ENCODE measurements around the gene NBEAL2. TPM values are rescaled to one million over a fixed set of nuclear protein-coding genes. Genes with fewer than 3 reads are reported as not detected.

NBEAL2 gene
- total RNA-seq, 1 donor from 2014 or later = 116 TPM

GRCh38 chr3:47014036-47014435 is 34.6 kb downstream of the NBEAL2 start:
- Histone ChIP-seq H3K27ac (no peak overlapping the region), H3K4me3 (no peak overlapping the region), H3K27me3 (no peaks in the 10 kb centered on the region), H3K36me3 (peaks cover 26% of the 10 kb centered on the region), H3K9me3 (no peaks in the 10 kb centered on the region), H3K4me1 (peaks cover 28% of the 10 kb centered on the region)
- DNase-seq (no peak), ATAC-seq (no peak)
- intact Hi-C loops (cut with DNase I) = no loop called here
- TF ChIP-seq, protein P1, sequence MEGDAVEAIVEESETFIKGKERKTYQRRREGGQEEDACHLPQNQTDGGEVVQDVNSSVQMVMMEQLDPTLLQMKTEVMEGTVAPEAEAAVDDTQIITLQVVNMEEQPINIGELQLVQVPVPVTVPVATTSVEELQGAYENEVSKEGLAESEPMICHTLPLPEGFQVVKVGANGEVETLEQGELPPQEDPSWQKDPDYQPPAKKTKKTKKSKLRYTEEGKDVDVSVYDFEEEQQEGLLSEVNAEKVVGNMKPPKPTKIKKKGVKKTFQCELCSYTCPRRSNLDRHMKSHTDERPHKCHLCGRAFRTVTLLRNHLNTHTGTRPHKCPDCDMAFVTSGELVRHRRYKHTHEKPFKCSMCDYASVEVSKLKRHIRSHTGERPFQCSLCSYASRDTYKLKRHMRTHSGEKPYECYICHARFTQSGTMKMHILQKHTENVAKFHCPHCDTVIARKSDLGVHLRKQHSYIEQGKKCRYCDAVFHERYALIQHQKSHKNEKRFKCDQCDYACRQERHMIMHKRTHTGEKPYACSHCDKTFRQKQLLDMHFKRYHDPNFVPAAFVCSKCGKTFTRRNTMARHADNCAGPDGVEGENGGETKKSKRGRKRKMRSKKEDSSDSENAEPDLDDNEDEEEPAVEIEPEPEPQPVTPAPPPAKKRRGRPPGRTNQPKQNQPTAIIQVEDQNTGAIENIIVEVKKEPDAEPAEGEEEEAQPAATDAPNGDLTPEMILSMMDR (IDR thresholded peaks at IDR 0.05) = no peak

DNA sequence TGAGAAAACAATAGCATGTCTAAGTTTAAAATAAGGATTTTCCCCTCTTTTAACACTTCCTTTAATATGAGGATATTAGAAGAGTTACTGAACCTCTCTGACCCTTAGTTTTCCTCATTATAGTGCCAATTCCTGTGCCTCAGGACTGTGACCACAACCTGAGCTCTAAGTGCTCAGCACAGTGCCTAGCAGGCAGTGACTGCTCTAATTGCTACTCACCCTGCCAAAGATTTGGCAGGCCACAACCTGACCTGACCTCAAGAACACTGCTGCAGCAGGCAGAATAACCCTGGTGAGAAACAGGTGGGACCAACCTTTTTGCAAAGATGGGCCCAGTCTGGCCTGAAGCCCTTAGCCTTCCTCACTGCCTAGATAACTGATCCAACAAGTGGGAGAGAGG is 35.7 kb downstream of the NBEAL2 start:
- DNase-seq = no peak
- Histone ChIP-seq H3K27me3 (no peaks in the 10 kb centered on the region), H3K9me3 (no peaks in the 10 kb centered on the region), H3K27ac (no peak overlapping the region), H3K4me1 (peaks cover 28% of the 10 kb centered on the region), H3K4me3 (no peak overlapping the region), H3K36me3 (peaks cover 34% of the 10 kb centered on the region)
- intact Hi-C loops (cut with DNase I) = no loop called here
- no peak for ATAC-seq
- TF ChIP-seq, protein P1 (IDR thresholded peaks at IDR 0.05) = no peak

DNA sequence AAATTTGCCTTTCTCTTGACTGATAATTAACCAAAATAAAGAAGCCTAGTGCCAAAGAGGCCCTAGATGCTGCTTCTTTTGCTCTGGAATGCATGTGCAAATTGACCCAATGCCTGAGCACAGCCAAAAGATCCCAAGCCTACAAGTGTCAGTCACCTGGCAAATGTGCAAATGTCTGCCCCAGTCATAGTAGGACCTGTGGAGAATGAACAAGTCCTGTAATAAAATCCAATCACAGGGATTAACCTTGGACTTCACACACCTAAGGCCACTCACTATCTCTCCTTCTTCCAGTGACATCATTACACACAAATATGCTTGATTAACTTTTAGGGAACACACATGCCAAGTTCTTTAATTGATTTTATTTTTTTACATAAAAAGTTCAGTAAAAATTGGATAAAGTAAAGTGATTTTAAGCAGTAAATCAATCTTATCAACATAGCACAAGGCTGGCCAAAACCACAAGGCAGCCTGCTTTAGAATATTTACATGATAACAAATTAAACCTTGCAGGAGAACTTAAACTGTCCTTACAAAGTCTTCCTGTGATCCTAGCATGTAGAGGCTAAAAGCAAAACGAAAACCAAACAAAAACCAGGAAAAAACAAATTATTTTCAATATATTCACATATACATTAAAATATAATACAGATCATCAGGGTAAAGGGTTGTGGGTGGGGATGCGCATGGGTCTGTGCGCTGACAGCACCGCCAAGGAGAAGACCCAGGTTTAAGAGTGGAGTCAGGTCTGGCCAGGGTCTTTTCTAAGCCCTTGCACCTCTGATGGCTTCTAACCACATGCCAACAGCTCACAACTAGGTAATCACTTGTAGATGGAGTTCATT is 36.8 kb downstream of the NBEAL2 start:
- ATAC-seq (no peak), DNase-seq (no peak)
- intact Hi-C loops (cut with DNase I) = no loop called here
- TF ChIP-seq, protein P1 (IDR thresholded peaks at IDR 0.05) = no peak
- Histone ChIP-seq H3K4me3 (no peak overlapping the region), H3K27ac (no peak overlapping the region), H3K36me3 (peaks cover 34% of the 10 kb centered on the region), H3K9me3 (no peaks in the 10 kb centered on the region), H3K4me1 (peaks cover 27% of the 10 kb centered on the region), H3K27me3 (no peaks in the 10 kb centered on the region)

DNA sequence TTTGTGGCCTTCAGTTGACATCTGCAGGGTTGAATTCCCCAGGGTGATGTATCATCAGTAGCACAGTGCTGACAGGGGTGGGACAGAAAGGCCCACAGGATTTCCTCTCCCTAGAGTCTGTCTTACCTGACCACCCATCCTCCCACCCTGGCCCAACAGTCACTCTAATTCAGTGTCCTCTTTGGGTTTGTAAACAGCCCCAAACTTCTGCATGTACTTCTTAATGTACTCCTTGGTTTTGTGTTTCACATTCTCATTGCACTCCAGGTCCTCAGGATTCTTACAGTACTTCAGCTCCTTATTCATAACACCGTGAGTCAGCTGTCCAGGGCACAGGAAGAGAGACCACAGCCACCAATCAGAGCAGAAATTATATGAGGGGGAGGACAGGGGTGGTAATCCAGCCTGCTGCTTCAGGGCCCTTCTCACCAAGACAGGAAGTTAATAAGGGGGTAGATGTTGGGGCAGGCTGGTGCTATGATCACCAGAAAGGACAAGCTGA is 37.5 kb downstream of the NBEAL2 start:
- no peak for DNase-seq
- Histone ChIP-seq H3K36me3 (peaks cover 34% of the 10 kb centered on the region), H3K4me3 (no peak overlapping the region), H3K4me1 (peaks cover 27% of the 10 kb centered on the region), H3K9me3 (no peaks in the 10 kb centered on the region), H3K27me3 (no peaks in the 10 kb centered on the region), H3K27ac (peak overlapping the region; percentile 12)
- TF ChIP-seq, protein P1 (IDR thresholded peaks at IDR 0.05) = no peak
- peak; percentile 68 for ATAC-seq
- intact Hi-C loops (cut with DNase I) = no loop called here

DNA sequence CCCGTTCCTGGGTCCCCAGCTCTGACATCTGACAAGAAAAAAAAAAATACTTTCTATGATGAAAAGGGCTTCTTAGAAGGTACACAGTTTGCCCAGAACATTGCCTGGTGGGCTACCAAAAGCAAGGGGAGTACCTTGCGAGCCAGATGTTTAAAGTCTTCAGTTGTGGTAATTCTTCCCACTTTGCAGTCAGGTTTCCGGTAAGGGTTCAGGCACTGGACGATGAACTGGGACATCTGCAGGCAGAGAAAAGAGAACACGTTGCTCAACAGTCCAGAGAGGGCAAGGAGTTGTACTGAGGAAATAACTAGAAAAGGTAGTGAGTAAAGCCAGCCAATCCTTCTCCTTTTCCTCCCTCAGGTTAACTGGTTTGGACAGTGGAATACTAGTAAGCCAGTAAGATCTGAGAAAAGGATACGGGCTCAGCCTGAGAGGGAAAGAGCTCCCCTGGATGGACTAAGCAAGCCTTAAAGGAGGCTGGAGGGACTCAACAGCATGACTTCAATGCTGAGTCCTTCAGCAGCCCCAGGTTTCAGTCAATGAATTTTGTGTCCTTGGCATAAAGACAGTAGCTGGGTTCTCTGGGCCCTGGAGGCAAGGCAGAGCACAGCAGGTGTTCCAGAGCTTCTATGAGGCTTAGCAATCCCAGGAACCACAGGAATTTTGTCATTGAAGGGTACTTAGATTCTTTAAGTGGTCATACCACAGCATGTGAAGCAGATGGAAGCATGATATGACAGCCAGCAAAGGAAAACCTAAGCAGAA is 38.2 kb downstream of the NBEAL2 start:
- Histone ChIP-seq H3K4me3 (no peak overlapping the region), H3K27ac (peak overlapping the region; percentile 12), H3K27me3 (no peaks in the 10 kb centered on the region), H3K4me1 (peaks cover 33% of the 10 kb centered on the region), H3K9me3 (no peaks in the 10 kb centered on the region), H3K36me3 (peaks cover 34% of the 10 kb centered on the region)
- DNase-seq (no peak), ATAC-seq (peak; percentile 73)
- intact Hi-C loops (cut with DNase I) = no loop called here
- TF ChIP-seq, protein P1 (IDR thresholded peaks at IDR 0.05) = no peak
